Mammary epithelial cell (primary cell): Measurements from ENCODE around the gene ZBED2.

Experiments used
- EZH2 ChIP-seq: IDR thresholded peaks from 2 replicates; pipeline ENCODE4 v1.6.1; 2012; ENCODE audit warnings: low read length, inconsistent platforms, borderline replicate concordance
- TF ChIP-seq, protein P1 (sequence below), 2 donors: IDR thresholded peaks in 1 of 2; conservative IDR thresholded peaks in 1 of 2; 2 replicates each; pipeline ENCODE4 v1.5.1; 2011 to 2012; ENCODE audit warnings: inconsistent platforms in 2 of 2, low read length in 2 of 2, mild to moderate bottlenecking in 2 of 2, control low read depth in 1 of 2, low read depth in 1 of 2; ENCODE audit not compliant: insufficient read depth in 1 of 2; ENCODE audit errors: extremely low read depth in 1 of 2

DNA sequence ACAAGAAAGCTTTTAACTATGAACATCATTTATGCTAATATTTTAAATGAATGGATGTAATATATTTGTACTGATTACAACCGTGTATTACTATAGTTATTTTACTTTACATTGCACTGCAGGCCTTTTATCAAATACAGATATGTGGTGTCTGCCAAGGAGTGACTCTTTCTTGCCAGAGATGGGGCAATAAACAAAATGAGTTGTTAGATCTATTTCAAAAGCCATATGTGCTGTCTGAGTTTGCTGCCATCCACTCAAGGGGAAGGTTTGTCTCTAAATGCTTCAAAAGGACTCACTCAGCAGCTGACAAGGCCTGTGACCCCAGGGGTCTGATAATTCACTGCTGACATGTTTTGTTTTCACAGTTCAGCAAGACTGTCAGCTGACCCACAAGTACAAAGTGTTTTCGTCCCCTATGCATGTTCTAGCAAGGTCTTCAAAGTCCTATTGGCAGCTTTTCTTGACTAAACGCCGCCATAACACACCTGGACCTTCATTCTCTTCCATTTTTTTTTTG, 41.3 kb upstream of the ZBED2 start:
- TF ChIP-seq, protein P1, sequence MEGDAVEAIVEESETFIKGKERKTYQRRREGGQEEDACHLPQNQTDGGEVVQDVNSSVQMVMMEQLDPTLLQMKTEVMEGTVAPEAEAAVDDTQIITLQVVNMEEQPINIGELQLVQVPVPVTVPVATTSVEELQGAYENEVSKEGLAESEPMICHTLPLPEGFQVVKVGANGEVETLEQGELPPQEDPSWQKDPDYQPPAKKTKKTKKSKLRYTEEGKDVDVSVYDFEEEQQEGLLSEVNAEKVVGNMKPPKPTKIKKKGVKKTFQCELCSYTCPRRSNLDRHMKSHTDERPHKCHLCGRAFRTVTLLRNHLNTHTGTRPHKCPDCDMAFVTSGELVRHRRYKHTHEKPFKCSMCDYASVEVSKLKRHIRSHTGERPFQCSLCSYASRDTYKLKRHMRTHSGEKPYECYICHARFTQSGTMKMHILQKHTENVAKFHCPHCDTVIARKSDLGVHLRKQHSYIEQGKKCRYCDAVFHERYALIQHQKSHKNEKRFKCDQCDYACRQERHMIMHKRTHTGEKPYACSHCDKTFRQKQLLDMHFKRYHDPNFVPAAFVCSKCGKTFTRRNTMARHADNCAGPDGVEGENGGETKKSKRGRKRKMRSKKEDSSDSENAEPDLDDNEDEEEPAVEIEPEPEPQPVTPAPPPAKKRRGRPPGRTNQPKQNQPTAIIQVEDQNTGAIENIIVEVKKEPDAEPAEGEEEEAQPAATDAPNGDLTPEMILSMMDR (conservative IDR thresholded peaks at IDR 0.05 in 1 of 2, IDR thresholded peaks at IDR 0.05 in 1 of 2; ENCODE audit: extremely low read depth in 1 of 2, insufficient read depth in 1 of 2, low read depth in 1 of 2, low read length in 2 of 2) = no peak
- no peak for TF ChIP-seq EZH2
